ENCODE data around the gene CARMIL1.

Gene CARMIL1

GRCh38 chr6:25660512-25660911 lies 381.3 kb downstream of the CARMIL1 start:
- no peak for DNase-seq (ENCODE audit: low read depth)

- DNase-seq (ENCODE audit: low read depth): no peak
These were observed 382.1 kb downstream of the CARMIL1 start for GRCh38 chr6:25661129-25661779.

DNA sequence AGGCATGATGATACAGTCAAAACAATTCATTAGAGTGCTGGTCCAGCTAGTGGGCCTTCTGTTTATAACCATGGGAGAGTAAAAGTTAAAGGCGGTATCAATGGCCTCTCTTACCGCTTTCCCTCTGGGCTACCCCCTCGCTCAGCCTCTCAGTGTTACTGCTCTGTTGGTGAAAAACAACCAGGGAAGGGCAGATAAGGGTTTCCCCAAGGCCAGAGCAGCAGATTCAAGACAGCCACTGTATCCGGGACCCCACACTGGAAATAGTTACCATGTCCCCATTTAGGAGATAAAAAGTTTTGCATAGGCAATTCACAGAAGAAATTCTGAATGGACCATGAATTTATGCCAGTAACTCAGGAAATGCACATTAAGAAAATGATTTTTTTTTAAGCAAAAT lies 386.3 kb downstream of the CARMIL1 start:
- no peak for DNase-seq (ENCODE audit: low read depth)

DNA sequence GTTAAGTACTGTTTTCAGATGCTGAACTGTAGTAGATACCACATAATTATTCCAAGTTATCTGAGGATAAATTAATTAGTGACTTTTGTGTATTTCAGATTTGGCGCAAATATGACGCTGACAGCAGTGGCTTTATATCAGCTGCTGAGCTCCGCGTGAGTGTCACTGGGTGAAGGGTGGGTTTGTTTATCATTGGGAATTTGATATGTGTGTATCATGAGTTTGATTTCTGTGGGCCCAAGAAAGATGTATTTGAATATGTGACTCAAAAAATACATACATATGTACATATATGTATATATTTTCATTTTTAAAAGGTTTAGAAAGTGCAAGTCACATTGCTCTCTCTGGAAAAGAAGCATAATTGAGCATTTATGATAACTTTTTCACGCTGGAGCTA lies 390.2 kb downstream of the CARMIL1 start:
- no peak for DNase-seq (ENCODE audit: low read depth)
